CD4-positive, alpha-beta T cell treated with Interleukin-4 for 1 hour (primary cell): ENCODE data around the gene PCDHGB6.
"Not testable (repeated sequence)": the region's sequence is repeated elsewhere in the genome, so short reads cannot be mapped to it uniquely, and the experiment has no call there.

Source experiments
- DNase-seq, 2 donors: peaks; one replicate each; pipeline ENCODE4 v3.0.0-alpha.2; 2020 to 2022

Gene PCDHGB6

GRCh38 chr5:141419074-141419880 lies 11.5 kb downstream of the PCDHGB6 start:
- no peak for DNase-seq

GRCh38 chr5:141420855-141421488 lies 13.2 kb downstream of the PCDHGB6 start, which contains the start of gene PCDHGA11:
TSS of gene PCDHGA11 (plus strand) at chr5:141421051. CDS start at chr5:141421228, 177 bp downstream.
- peak; percentile 34 to 55 for DNase-seq

- no peak for DNase-seq
Observed at GRCh38 chr5:141421489-141421855, 13.7 kb downstream of the PCDHGB6 start.

GRCh38 chr5:141422742-141423291 lies 15.0 kb downstream of the PCDHGB6 start:
- DNase-seq: no peak

GRCh38 chr5:141427783-141428426 lies 20.1 kb downstream of the PCDHGB6 start:
- DNase-seq: no peak

- peak; percentile 27 to 42 for DNase-seq
Observed at GRCh38 chr5:141430332-141431113, 22.7 kb downstream of the PCDHGB6 start, which contains the start of gene PCDHGA12. TSS of gene PCDHGA12 (plus strand) at chr5:141430507. CDS start at chr5:141430760, 253 bp downstream.

- no peak for DNase-seq
Observed at GRCh38 chr5:141431286-141431685, 23.5 kb downstream of the PCDHGB6 start.

- DNase-seq: not testable (repeated sequence)
Observed at GRCh38 chr5:141432308-141432707, 24.5 kb downstream of the PCDHGB6 start.

- not testable (repeated sequence) for DNase-seq
Observed at GRCh38 chr5:141432726-141433125, 24.9 kb downstream of the PCDHGB6 start.

- DNase-seq: no peak
Observed at GRCh38 chr5:141434006-141434405, 26.2 kb downstream of the PCDHGB6 start.

GRCh38 chr5:141437221-141437620 lies 29.4 kb downstream of the PCDHGB6 start:
- no peak for DNase-seq

GRCh38 chr5:141439411-141440141 lies 31.8 kb downstream of the PCDHGB6 start:
- DNase-seq: no peak

- DNase-seq: no peak
Observed at GRCh38 chr5:141440341-141440740, 32.5 kb downstream of the PCDHGB6 start.

- DNase-seq: no peak
Observed at GRCh38 chr5:141441571-141442170, 33.9 kb downstream of the PCDHGB6 start.
